Renal cortex interstitium (tissue), 15 donors: ENCODE measurements around the gene OR52N1. TPM values are rescaled to one million over a fixed set of nuclear protein-coding genes. Genes with fewer than 3 reads are reported as not detected.

Experiments
- DNase-seq, 11 donors: peaks; one replicate each; pipeline ENCODE4 v3.0.0-alpha.2; 2013; ENCODE audit warnings: low read depth in 9 of 11, low spot score in 4 of 11; ENCODE audit errors: extremely low read depth in 1 of 11
- long read RNA-seq, 16 experiments: transcript quantifications; one replicate each; lab custom pipeline, GENCODE V29; 2026
- polyA plus RNA-seq, 3 donors: library from polyadenylated mRNA; unstranded; fragments of 120-200 nt; gene quantifications; one replicate each; pipeline ENCODE4 v1.2.1, GENCODE V29; 2013; ENCODE audit not compliant: insufficient read length in 3 of 3

Gene OR52N1
- not detected for polyA plus RNA-seq
- long read RNA-seq, donor 1: 0 reads
- long read RNA-seq, donor 2: 0 reads
- long read RNA-seq, donor 3: 0 reads
- long read RNA-seq, donor 4: 0 reads
- long read RNA-seq, donor 5: 0 reads
- long read RNA-seq, donor 6: 0 reads
- long read RNA-seq, donor 7: 0 reads
- long read RNA-seq, donor 8: 0 reads
- long read RNA-seq, donor 9: 0 reads
- long read RNA-seq, donor 10: 0 reads
- long read RNA-seq, donor 11: 0 reads
- long read RNA-seq, donor 12: 0 reads
- long read RNA-seq, donor 13: 0 reads
- long read RNA-seq, donor 14: 0 reads
- long read RNA-seq, donor 15: 0 reads
- long read RNA-seq, donor 16: 0 reads

DNA sequence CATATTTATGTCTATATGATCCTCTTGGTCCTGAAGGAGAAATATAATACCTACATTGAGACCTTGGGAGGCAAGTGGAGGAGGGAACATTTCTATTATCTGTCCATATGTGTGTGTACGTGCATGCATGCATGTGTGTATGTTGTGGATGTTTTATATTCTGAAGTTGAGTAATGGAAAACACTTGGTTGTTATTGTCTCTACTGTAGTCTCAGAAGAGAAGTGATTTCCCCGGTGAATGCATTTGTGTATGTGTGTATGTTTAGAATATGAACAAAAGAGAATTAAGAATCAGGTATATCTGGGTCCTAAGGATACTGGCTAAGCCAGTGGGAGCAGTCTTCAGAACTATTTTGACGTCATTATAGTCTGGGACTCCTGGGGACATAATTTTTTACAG, at the start of gene OR52N1:
OR52N1 (minus strand) TSS at position 101 of the 400 bp plus-strand sequence. CDS start 2,449 bp downstream, outside the sequence.
- no peak for DNase-seq

- DNase-seq: no peak
Observed at GRCh38 chr11:5837695-5838094, 46.6 kb upstream of the OR52N1 start.

- DNase-seq: no peak
Observed at GRCh38 chr11:5833446-5833845, 42.4 kb upstream of the OR52N1 start.

- DNase-seq: no peak
Observed at GRCh38 chr11:5831196-5831829, 40.2 kb upstream of the OR52N1 start.

GRCh38 chr11:5818245-5818886, 27.3 kb upstream of the OR52N1 start:
- no peak for DNase-seq

DNA sequence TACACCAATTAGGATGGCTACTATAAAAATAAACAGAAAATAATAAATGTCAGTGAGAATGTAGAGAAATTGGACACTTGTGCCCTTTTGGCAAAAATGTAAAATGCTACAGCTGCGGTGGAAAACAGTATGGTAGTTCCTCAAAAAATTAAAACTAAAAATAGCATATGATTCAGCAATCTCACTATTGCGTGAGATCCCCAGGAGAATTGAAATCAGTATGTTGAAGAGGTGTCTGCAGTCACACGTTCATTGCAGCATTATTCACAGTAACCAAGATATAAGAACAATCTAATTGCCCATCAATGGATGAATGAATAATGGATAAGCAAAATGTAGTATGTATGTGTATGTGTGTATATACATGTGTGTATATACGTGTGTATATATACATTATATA, 24.5 kb upstream of the OR52N1 start:
- DNase-seq: no peak

DNA sequence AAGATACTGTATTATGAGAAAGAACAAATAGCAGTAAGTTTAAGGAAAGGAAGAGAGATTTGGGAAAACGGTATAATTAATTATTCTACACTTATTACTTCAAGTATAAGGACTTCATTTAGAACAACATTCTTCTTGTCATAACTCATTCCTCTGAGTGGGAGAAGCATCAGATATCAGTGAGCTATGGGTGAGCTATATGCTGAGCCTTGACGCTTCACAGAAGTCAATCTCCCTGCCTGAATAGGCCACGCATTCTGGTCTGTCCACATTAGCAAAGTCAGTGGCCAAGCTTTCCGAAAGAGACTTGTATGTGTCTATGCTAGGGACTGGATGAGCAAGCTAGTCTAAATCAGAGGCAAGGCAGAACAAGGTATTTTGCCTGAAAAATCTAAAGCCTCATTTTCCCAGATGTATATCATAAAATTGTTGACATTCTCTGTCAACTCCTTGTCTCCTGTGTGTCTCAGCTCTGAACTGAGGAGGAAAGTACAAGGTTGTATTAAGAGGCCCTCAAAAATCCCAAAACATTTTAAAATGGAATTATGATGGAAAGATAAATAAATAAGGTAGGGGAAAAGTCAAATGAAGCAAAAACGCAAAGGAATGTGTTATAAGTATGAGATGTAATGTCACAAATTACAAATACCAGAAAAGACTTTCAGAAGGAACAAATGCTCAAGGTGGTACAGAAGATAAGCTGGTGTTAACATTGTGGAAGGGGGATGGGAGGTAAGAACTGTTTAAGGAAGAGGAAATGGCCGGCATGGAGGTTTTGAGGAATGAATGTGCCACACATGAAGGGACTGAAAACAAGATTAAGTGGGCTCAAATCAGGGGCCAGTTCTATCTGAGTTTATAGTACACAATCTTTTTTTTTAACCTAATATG, 19.1 kb upstream of the OR52N1 start:
- DNase-seq: no peak

- DNase-seq: no peak
Observed at GRCh38 chr11:5809122-5809519, 18.1 kb upstream of the OR52N1 start.

- peak; percentile 22 to 70 (median 56) for DNase-seq
Observed at GRCh38 chr11:5808500-5809121, 17.5 kb upstream of the OR52N1 start, which contains the start of gene OR52N2. OR52N2 (plus strand) TSS chr11:5808924; CDS start chr11:5820336, 11,412 bp downstream.

- DNase-seq: no peak
Observed at GRCh38 chr11:5807580-5807979, 16.5 kb upstream of the OR52N1 start.

DNA sequence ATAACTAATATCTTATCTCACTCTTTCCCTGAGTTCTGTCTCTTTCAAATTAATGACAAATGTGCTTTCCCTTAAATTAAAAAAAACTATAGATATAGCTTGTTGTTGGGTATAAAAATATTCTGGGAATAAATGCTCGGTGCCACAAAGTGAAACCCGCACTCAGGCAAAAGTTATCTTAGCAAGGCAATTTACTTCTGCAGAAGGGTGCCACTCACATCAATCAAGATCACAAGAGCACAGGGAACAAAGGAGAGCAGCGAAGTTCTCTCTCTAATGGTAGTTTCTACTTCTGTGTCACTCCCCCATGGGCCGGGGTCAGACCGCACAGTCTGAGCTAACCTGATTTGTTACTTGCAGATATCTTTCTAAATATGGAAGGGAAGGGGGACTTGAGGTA, 12.9 kb upstream of the OR52N1 start:
- DNase-seq: no peak

DNA sequence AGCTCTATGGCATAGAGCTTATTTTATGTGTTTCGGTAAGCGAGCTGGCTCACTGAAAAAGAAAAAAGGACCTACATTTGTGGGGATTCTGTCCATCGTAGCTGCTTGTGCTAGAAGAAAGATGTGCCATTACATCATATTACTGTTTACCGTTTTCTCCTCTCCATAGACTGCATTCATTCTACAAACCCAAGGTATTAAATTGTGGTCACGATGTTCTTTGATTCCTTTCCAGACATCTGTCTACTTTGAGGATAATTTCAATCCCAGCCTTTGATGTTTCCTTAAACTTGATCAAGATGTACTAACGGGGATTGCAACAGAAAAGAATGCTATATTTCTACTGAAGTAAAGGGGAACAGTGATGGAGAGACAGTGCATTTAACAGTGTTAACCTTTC, 5.5 kb upstream of the OR52N1 start:
- DNase-seq: no peak

DNA sequence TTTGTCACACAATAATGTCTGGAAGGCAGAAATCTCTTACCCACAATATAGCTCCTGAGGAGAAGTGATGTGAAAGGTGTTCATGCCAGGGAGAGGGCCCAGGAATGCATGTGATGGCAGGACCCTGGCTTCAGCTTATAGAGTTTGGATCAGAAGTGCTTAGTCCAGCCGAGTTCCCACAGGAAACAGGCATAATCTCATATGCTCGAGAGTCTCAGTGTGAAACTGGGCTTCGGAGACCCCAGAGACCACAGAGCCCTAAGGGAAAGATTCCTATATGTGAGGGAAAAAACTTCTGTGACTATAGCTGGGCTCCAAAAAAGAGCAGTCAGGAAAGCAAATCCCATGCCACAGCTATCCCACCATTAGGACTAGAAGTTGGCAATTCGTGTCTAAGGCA, 7.8 kb downstream of the OR52N1 start, which contains the start of gene OR52N5:
OR52N5 (minus strand) TSS at position 101 of the 400 bp plus-strand sequence. CDS start 4,721 bp downstream, outside the sequence.
- DNase-seq: no peak

DNA sequence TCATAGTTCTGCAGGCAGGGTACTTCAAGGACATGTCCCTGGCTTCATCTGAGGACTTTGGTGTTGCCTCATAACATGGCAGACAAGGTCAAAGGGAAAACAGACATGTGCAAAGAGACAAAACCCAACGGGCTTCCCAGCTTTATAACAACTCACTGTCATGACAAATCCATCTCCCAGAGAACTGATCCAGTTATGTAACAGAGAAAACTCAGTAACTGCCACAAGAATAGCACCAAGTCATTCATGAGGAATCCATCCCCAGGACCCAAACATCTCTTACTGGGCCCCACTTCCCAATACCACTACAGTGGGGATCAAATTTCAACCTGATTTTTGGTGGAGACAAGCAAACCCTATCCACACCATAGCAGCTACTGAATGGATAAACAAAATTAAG, 24.0 kb downstream of the OR52N1 start:
- DNase-seq: no peak

GRCh38 chr11:5753943-5754342, 37.1 kb downstream of the OR52N1 start, which contains the start of gene OR52N4:
OR52N4 (plus strand) TSS chr11:5754243; CDS start chr11:5754741, 498 bp downstream.
- no peak for DNase-seq

- no peak for DNase-seq
Observed at GRCh38 chr11:5749836-5750235, 41.2 kb downstream of the OR52N1 start.

DNA sequence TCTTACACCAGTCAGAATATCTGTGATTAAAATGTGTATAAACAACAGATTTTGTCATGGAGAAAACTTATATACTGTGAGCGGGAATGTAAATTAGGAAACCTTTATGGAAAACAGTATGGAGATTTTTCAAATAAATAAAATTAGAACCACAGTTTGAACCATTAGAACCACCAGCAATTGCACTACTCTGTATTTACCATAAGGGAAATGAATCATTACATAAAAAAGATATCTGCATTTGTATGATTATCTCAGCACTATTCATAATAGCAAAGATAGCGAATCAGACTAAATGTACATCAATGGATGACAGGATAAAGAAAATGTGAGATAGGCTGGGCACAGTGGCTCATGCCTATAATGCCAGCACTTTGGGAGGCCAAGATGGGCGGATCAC, 44.5 kb downstream of the OR52N1 start:
- no peak for DNase-seq

DNA sequence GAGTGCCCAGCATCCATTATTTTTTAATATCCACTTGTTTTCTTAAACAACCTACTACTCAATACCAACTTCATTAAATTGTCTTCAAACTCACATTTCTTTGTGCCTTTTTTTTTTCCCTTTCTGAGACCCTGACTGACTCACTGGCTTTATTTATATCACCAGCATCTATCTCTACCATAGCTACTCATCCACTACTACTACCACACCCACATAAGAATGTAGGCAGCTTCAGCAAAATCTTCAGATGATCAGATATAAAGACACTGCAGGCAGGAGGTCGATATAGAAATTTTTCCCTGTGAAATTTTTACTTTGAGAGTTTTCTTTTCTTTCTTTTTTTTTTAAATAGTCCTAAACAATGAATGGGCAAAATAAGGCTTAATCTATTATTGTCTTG, 52.6 kb downstream of the OR52N1 start:
- DNase-seq: no peak
